HK-2 (cell line): ENCODE data around the gene R3HDM2.

Experiments
- DNase-seq: peaks from one replicate; pipeline ENCODE4 v3.0.0-alpha.2; 2018; ENCODE audit not compliant: unreplicated experiment

The R3HDM2 gene

GRCh38 chr12:57266681-57267080 lies 164.2 kb downstream of the R3HDM2 start:
- DNase-seq = no peak

DNA sequence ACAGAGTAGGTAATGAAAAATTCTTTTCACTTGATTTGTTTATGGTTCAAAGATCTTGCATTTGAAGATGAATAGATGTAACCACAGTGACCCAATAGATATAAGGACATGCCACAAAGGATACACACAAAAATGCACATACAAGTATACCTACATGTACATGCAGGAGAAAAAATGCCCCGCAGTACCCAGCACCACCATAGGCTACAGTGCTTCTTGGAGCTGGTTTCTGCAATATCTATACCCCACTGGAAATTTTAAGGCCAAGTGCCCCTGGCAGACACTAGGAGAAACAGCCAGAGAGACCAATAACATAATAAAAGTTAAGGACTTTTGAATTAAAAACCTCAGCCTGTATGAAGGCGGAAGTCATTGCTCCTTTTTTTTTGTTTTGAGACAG lies 167.7 kb downstream of the R3HDM2 start:
- no peak for DNase-seq

DNA sequence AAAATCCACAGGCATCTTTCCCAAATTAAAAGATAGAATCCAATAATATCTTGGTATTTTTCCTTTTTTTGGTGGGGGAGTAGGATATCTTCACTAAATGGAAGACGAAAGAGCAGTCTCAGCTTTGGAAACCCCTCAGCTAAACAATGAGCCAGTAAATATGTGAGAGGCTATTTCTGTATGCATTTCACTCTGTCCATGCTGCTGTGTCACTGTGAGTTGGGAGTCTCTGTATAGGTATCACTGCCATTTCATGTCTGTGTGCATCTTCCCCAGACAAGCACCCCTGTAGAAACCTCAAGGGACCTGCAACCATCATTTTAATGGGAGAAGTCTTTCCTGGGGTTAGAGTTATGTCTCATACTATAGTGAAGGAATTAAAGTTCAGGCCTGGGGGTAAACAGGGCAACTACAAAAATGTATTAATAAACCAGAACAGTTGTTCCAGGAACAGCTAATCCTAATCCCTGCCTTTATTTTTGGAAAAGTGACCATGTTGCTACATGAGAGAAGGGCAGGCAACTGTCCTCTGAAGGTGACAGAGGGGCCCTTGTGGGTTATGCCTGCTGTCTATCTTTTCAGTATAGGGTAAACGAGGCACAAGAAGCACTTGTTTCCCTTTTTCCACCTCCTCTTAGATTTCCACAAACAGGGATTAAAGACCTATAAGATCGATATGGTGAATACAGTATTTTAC lies 168.6 kb downstream of the R3HDM2 start:
- DNase-seq = no peak

DNA sequence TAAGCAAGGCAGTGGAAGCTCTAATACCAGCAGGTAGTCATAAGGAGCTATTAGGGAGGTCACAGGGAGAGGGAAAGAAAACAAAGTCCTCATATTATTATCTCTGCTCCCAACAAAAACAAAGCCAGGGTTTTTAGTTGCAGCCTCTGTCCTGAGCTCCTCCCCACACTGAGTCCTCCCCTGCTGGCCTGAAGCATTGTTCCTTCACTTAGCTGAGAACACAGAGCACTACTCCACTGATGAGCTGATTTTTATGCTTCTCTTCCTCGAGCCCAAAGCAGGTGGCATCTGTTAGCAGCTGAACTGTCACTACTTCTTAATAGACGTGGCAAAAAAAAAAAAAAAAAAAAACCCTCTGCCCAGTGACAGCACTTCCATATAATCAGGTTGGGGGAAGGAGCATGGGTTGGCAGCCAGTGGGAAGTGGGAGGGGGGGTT lies 169.4 kb downstream of the R3HDM2 start:
- no peak for DNase-seq

DNA sequence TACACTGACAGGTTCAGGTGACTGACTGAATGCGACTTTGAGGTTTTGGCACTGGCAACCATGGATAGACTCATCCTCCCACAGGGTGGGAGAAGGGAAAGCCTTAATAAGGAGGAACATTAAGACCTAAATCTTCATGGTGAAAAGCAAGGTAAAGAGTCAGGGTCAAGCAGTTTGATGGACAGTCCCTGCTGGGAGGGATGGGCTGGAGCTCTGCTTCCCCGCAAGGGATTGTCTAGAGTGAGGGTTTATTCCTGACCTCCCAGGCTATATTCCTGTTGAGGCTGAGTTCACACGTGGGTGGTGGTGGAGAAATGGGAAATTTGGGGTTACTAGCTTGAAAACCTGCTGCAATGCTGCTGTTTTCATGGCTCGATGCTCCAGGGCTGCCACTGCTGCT lies 170.5 kb downstream of the R3HDM2 start:
- no peak for DNase-seq

DNA sequence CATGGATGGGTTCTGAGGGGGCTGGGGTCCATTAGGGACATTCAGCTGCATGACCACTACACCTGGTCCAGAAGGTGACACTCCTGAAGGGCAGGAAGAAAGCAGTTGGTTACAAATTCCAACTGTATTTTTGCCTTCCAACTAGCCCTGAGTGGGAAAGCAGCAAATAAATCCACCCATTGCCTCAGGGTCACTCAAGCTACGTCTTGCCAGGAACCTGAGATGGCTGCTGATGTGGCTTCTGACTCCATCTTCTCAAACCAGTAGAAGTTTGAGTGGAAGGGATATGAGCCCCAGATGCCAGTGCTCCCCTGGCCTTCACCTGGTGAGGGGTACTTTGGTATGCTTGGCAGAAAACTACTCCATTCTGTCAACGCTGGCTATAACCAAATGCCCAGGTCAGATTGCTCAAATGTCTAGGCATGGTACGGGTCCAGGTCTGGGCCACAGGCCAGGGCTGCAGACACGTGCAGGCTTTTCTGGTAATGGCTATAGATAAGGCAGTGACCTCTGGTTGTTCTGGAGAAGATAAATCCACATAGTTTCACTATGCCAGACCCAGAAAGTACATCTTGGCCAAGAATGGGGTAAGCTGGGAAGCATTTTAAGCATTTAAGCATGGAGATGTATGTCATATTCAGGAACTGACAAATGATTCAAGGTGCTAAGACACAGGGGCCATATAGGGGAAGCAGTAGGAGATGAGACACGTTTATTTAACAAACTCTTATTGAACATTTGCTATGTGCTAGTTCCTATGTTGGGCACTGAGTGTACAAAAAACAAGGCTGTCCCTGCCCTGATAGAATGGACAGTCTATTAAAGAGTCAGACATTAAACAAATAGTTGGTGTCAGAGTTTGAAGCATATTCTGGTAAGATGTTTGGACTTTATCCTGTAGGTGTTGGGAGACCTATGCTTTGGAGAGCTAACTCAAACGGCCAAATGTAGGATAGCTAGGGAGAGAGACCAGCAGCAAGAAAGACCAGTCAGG lies 171.6 kb downstream of the R3HDM2 start:
- no peak for DNase-seq

DNA sequence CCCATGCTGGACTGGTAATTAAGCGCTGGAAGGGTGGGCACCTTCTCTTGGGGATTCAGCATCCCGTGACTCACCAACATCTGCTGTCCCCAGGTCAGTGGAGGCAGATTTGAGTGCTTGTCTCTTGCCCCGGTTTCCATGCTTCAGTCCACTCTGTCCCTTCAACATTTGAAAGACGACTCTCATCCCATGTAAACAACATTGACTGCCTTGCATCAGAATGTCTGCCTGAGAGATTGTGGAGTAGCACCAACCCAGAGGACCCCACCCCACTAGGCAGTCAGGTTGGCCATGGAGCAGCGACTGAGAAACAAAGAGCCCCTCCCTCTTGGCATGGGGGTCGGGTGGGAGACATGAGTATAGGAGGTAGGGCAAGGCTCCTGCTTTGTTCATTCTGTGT lies 174.9 kb downstream of the R3HDM2 start:
- DNase-seq = no peak

- no peak for DNase-seq
Observed at GRCh38 chr12:57254506-57255280, 176.2 kb downstream of the R3HDM2 start.

DNA sequence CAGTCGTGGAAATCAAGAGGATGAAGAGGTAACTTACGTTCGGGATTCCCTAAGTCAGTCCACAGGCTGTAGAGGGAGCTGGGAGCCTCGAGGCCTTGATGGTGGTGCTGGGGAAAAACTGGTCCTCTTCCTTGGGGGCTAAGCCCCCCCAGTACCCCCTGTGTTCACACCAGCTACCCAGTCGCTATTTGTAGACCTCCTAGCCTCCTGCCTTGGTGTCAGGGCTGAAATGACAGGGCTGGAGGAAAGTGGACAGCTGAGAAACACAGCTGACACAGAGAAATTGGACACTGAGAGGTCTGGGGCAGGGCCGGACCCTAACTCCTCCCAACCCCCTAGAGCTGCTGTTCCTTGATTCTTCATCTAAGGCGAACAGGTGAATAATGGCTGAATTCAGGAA lies 179.9 kb downstream of the R3HDM2 start, which contains the start of gene STAC3:
STAC3 (minus strand) TSS at position 232 of the 400 bp plus-strand sequence. CDS start 1,551 bp downstream, outside the sequence.
- no peak for DNase-seq

DNA sequence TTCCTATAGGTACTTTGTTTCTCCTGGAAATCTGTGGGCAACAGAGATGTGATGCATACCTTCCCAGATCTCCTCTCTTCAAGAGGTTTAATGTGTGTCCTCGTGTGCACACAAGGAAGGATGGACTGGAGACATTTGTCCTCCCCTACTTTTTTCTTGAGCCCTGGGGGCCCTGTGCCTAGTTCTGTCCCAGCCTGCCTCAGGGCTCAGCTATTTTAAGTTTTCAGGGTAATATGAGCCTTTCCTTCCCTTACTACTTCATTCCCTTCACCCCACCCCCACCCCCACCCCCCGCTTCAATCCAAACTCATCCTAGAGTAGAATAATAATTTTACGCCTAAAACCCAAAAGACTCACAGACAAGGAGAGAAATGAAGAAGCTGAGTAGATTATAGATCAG lies 180.3 kb downstream of the R3HDM2 start:
- DNase-seq = no peak

- no peak for DNase-seq
Observed at GRCh38 chr12:57248934-57249742, 181.7 kb downstream of the R3HDM2 start.

DNA sequence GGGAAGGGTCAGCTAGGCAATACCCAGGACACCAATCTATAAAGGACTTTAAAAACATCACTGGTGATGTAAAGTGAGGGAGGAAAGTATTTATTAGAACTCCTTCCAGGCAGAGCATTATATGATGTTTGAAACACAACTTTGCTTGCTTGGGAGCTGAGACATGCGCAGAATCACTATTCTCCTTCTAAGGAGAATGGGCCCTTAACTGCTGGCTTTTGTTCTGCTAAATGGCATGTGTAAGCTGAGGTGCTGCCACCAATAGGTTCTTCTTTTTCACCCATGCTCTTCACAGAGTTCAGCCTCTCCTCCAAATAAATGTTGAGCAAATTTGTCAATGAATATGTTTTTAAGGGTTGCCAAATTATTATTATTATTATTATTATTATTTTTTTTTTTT lies 183.8 kb downstream of the R3HDM2 start:
- no peak for DNase-seq

GRCh38 chr12:57244312-57244696 lies 186.5 kb downstream of the R3HDM2 start:
- DNase-seq = no peak

- peak; percentile 85 for DNase-seq
Observed at GRCh38 chr12:57243521-57244311, 187.1 kb downstream of the R3HDM2 start.

- DNase-seq = peak; percentile 63
Observed at GRCh38 chr12:57242691-57243454, 188.0 kb downstream of the R3HDM2 start.

- DNase-seq = no peak
Observed at GRCh38 chr12:57242329-57242690, 188.5 kb downstream of the R3HDM2 start.

GRCh38 chr12:57241402-57242310 lies 189.2 kb downstream of the R3HDM2 start:
- DNase-seq = no peak

DNA sequence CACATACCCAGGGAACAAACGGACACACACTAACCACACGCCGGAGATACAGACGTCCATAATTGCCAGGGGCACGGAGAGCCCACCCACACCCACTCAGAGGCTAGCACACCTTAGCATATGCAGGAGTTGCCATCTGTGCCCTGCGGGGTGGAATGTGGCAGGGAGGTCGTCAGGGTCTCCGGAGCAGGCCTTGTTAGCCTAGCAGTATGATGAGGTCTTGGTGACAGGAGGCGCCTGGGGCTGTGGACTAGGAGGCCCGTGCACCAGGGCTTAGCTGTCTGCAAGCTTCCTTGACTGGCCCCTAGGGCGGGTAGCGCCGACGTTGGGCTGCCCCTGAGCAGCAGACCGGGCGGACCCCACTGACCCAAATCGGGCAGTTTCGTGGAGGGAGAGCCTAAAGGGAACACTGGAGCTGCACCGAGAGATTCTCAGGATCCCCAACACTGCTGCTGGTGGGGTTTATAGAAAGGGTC lies 189.9 kb downstream of the R3HDM2 start:
- peak; percentile 29 for DNase-seq
